SK-N-SH treated with all-trans-retinoic acid at 6 μM for 48 hours (cell line): Measurements from ENCODE around the gene RNF212B.
"Not testable (repeated sequence)": the region's sequence is repeated elsewhere in the genome, so short reads cannot be mapped to it uniquely, and the experiment has no call there.

Source experiments
- ATAC-seq: fragments of 200-7000 bp; cut with Tn5 transposase; 3 replicates; pipeline ENCODE4 v1.9.1; 2020; ENCODE audit warnings: mild to moderate bottlenecking, moderate library complexity
- ARNTL ChIP-seq: fragments of 450-650 bp; formaldehyde crosslinking; IDR thresholded peaks from 2 replicates; pipeline ENCODE4 v1.5.0; 2020; ENCODE audit warnings: low read depth, mild to moderate bottlenecking, moderate library complexity, borderline replicate concordance
- BACH2 ChIP-seq: fragments of 250-450 bp; sonication (Bioruptor Pico); IDR thresholded peaks from 2 replicates; pipeline ENCODE4 v1.9.0; 2021; ENCODE audit warnings: mild to moderate bottlenecking, borderline replicate concordance
- CREB5 ChIP-seq: fragments of 250-450 bp; sonication (Bioruptor Pico); IDR thresholded peaks from 2 replicates; pipeline ENCODE4 v1.5.1; 2020; ENCODE audit warnings: low read depth, mild to moderate bottlenecking, moderate library complexity
- CSDC2 ChIP-seq: fragments of 250-450 bp; sonication (Bioruptor Pico); IDR thresholded peaks from 2 replicates; pipeline ENCODE4 v1.5.0; 2020; ENCODE audit warnings: mild to moderate bottlenecking, moderate library complexity
- CSRNP3 ChIP-seq: fragments of 250-450 bp; sonication (Bioruptor Pico); IDR thresholded peaks from 2 replicates; pipeline ENCODE4 v1.5.1; 2021; ENCODE audit warnings: mild to moderate bottlenecking, moderate library complexity
- ESRRG ChIP-seq: fragments of 250-450 bp; sonication (Bioruptor Pico); IDR thresholded peaks from 2 replicates; pipeline ENCODE4 v1.6.1; 2021; ENCODE audit warnings: mild to moderate bottlenecking
- GLIS3 ChIP-seq: fragments of 250-450 bp; sonication (Bioruptor Pico); IDR thresholded peaks from 2 replicates; pipeline ENCODE4 v1.5.0; 2020; ENCODE audit warnings: mild to moderate bottlenecking, moderate library complexity
- ISL1 ChIP-seq: fragments of 250-450 bp; sonication (Bioruptor Pico); IDR thresholded peaks from 2 replicates; pipeline ENCODE4 v2.1.2; 2022; ENCODE audit warnings: mild to moderate bottlenecking, moderate library complexity
- PATZ1 ChIP-seq: fragments of 250-450 bp; sonication (Bioruptor Pico); IDR thresholded peaks from 2 replicates; pipeline ENCODE4 v1.8.0; 2020; ENCODE audit warnings: mild to moderate bottlenecking, moderate library complexity, borderline replicate concordance
- POU6F1 ChIP-seq: fragments of 250-450 bp; sonication (Bioruptor Pico); IDR thresholded peaks from 2 replicates; pipeline ENCODE4 v1.8.0; 2021; ENCODE audit warnings: low read depth, mild to moderate bottlenecking, moderate library complexity, borderline replicate concordance
- PPARA ChIP-seq: fragments of 250-450 bp; sonication (Bioruptor Pico); IDR thresholded peaks from 2 replicates; pipeline ENCODE4 v1.5.0; 2020; ENCODE audit warnings: mild to moderate bottlenecking, borderline replicate concordance
- SNAI2 ChIP-seq: fragments of 250-450 bp; sonication (Bioruptor Pico); IDR thresholded peaks from 2 replicates; pipeline ENCODE4 v1.5.0; 2020; ENCODE audit warnings: mild to moderate bottlenecking, moderate library complexity
- TCF4 ChIP-seq: fragments of 250-450 bp; sonication (Bioruptor Pico); IDR thresholded peaks from 2 replicates; pipeline ENCODE4 v1.8.0; 2021; ENCODE audit warnings: mild to moderate bottlenecking, moderate library complexity, borderline replicate concordance
- TOX ChIP-seq: fragments of 250-450 bp; sonication (Bioruptor Pico); IDR thresholded peaks from 2 replicates; pipeline ENCODE4 v1.8.0; 2021; ENCODE audit warnings: mild to moderate bottlenecking, moderate library complexity, borderline replicate concordance
- TSHZ2 ChIP-seq: fragments of 250-450 bp; sonication (Bioruptor Pico); IDR thresholded peaks from 2 replicates; pipeline ENCODE4 v1.5.0; 2020; ENCODE audit warnings: mild to moderate bottlenecking, moderate library complexity
- ZFP3 ChIP-seq: fragments of 250-450 bp; sonication (Bioruptor Pico); IDR thresholded peaks from 2 replicates; pipeline ENCODE4 v1.5.0; 2020; ENCODE audit warnings: mild to moderate bottlenecking, moderate library complexity
- ZFP30 ChIP-seq: fragments of 450-650 bp; formaldehyde crosslinking; IDR thresholded peaks from 2 replicates; pipeline ENCODE4 v1.5.0; 2022; ENCODE audit warnings: mild to moderate bottlenecking, moderate library complexity
- ZNF565 ChIP-seq: fragments of 450-650 bp; formaldehyde crosslinking; conservative IDR thresholded peaks from 2 replicates; pipeline ENCODE4 v1.5.0; 2020; ENCODE audit warnings: low read depth, mild to moderate bottlenecking, moderate library complexity
- ZNF70 ChIP-seq: fragments of 450-650 bp; formaldehyde crosslinking; IDR thresholded peaks from 2 replicates; pipeline ENCODE4 v1.5.0; 2020; ENCODE audit warnings: mild to moderate bottlenecking, moderate library complexity

RNF212B gene

GRCh38 chr14:23196487-23196886 is 41.2 kb upstream of the RNF212B start:
- ATAC-seq, result not testable (repeated sequence)

GRCh38 chr14:23199141-23199540 is 38.6 kb upstream of the RNF212B start:
- not testable (repeated sequence) for ATAC-seq

GRCh38 chr14:23202001-23202400 is 35.7 kb upstream of the RNF212B start:
- TF ChIP-seq TOX (CRISPR knock-in tag), result no peak
- no peak for TF ChIP-seq BACH2 (CRISPR knock-in tag)
- TF ChIP-seq ESRRG (CRISPR knock-in tag), result no peak
- TF ChIP-seq PATZ1 (CRISPR knock-in tag), result no peak
- no peak for TF ChIP-seq CSRNP3
- no peak for TF ChIP-seq ZFP30 (CRISPR knock-in tag)
- TF ChIP-seq ZFP3 (CRISPR knock-in tag), result no peak
- TF ChIP-seq POU6F1 (CRISPR knock-in tag), result no peak
- no peak for ATAC-seq

GRCh38 chr14:23206422-23207145 is 31.2 kb upstream of the RNF212B start:
- ATAC-seq, result no peak
- TF ChIP-seq POU6F1 (CRISPR knock-in tag) (no peak), GLIS3 (CRISPR knock-in tag) (no peak), ZNF70 (CRISPR knock-in tag) (no peak), ISL1 (CRISPR knock-in tag) (no peak), CREB5 (CRISPR knock-in tag) (no peak), SNAI2 (CRISPR knock-in tag) (no peak), BACH2 (CRISPR knock-in tag) (no peak), ZNF565 (no peak), ESRRG (CRISPR knock-in tag) (no peak), ARNTL (CRISPR knock-in tag) (no peak), ZFP3 (CRISPR knock-in tag) (no peak), TCF4 (CRISPR knock-in tag) (no peak), ZFP30 (CRISPR knock-in tag) (no peak), PPARA (CRISPR knock-in tag) (no peak), CSRNP3 (no peak), TSHZ2 (CRISPR knock-in tag) (no peak), CSDC2 (no peak)
